SH-SY5Y (cell line): ENCODE measurements around the gene JAGN1.

Experiments used
- GATA2 ChIP-seq: IDR thresholded peaks from 2 replicates; pipeline ENCODE4 v1.6.1; 2011; ENCODE audit warnings: mild to moderate bottlenecking, low read depth, low read length
- GATA3 ChIP-seq: IDR thresholded peaks from 2 replicates; pipeline ENCODE4 v1.6.1; 2011; ENCODE audit warnings: low read depth, mild to moderate bottlenecking, low read length, moderate library complexity

DNA sequence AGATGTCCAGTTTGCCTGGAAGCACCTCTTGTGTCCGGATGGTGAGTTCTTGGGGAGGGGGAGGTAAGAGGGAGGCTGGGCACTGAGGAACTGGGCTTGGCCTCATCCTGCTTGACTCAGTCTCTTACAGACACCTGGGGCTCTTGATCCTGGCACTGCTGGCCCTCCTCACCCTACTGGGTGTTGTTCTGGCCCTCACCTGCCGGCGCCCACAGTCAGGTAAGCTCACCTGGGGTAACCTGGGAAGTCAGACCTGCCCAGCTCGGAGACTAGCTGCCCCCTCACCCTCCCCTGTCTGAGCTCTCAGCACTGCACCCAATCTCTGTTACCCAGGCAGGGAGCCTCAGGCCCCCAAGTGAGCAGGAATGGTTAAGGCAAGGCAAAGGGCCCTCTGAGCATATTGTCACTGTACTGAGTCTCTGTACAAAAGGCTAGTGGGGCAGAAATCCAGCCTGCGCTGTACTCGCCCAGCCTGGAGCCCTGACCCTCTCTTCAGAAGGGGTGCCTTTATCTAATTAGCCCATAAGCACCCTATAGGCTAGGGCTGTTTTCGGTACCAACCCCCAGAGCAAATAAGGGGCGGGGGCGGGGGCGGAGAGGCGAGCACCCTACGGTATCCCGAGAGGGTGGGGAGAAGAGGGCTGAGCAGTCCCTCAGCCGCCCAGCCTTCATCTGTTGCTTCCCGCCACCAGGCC, 24.3 kb downstream of the JAGN1 start:
- TF ChIP-seq GATA3 (no peak), GATA2 (no peak)
